Upper lobe of left lung (tissue), 4 donors: ENCODE results near the gene MPZL1.

ENCODE experiments used
- EP300 ChIP-seq, 4 donors: sonication (generic); formaldehyde crosslinking; IDR thresholded peaks; one replicate each; pipeline ENCODE4 v1.5.1; 2017; ENCODE audit warnings: antibody characterized with exemption in 4 of 4, control low read depth in 2 of 4
- POLR2AphosphoS5 ChIP-seq, 2 donors: sonication (generic); formaldehyde crosslinking; IDR thresholded peaks; one replicate each; pipeline ENCODE4 v1.5.1; 2017; ENCODE audit warnings: antibody characterized with exemption in 2 of 2
- TF ChIP-seq, protein P1 (sequence below), 6 experiments: fragments of 450-650 bp in 4 of 6; fragments of 200-600 bp in 2 of 6; sonication (generic) in 2 of 6; IDR thresholded peaks; one replicate each; pipeline ENCODE4 v1.5.1; 2016 to 2019; ENCODE audit warnings: antibody characterized with exemption in 6 of 6

GRCh38 chr1:167723707-167724323 lies 2.0 kb downstream of the MPZL1 start:
- TF ChIP-seq, protein P1, sequence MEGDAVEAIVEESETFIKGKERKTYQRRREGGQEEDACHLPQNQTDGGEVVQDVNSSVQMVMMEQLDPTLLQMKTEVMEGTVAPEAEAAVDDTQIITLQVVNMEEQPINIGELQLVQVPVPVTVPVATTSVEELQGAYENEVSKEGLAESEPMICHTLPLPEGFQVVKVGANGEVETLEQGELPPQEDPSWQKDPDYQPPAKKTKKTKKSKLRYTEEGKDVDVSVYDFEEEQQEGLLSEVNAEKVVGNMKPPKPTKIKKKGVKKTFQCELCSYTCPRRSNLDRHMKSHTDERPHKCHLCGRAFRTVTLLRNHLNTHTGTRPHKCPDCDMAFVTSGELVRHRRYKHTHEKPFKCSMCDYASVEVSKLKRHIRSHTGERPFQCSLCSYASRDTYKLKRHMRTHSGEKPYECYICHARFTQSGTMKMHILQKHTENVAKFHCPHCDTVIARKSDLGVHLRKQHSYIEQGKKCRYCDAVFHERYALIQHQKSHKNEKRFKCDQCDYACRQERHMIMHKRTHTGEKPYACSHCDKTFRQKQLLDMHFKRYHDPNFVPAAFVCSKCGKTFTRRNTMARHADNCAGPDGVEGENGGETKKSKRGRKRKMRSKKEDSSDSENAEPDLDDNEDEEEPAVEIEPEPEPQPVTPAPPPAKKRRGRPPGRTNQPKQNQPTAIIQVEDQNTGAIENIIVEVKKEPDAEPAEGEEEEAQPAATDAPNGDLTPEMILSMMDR (IDR thresholded peaks at IDR 0.05) = no peak
- no peak for TF ChIP-seq POLR2AphosphoS5 (IDR thresholded peaks at IDR 0.05)
- no peak for TF ChIP-seq EP300 (IDR thresholded peaks at IDR 0.05)
